Measurements from ENCODE around the gene YWHAG. TPM values are rescaled to one million over a fixed set of nuclear protein-coding genes. Genes with fewer than 3 reads are reported as not detected.
"Not testable (repeated sequence)": the region's sequence is repeated elsewhere in the genome, so short reads cannot be mapped to it uniquely, and the experiment has no call there.

YWHAG gene
- polyA plus RNA-seq, 4 donors, result 99.6 to 138 (median 127) TPM

- DNase-seq (ENCODE audit: low read depth in 4 of 4, low spot score in 3 of 4), result no peak
Measured at GRCh38 chr7:76381814-76382213, 23.0 kb upstream of the YWHAG start.

GRCh38 chr7:76380623-76380966 lies 21.8 kb upstream of the YWHAG start:
- DNase-seq (ENCODE audit: low read depth in 4 of 4, low spot score in 3 of 4), result no peak

GRCh38 chr7:76377186-76377918 lies 18.6 kb upstream of the YWHAG start:
- no peak for DNase-seq (ENCODE audit: low read depth in 4 of 4, low spot score in 3 of 4)

GRCh38 chr7:76375251-76375650 lies 16.5 kb upstream of the YWHAG start:
- no peak for DNase-seq (ENCODE audit: low read depth in 4 of 4, low spot score in 3 of 4)

- no peak for DNase-seq (ENCODE audit: low read depth in 4 of 4, low spot score in 3 of 4)
Measured at GRCh38 chr7:76372984-76373833, 14.4 kb upstream of the YWHAG start.

DNA sequence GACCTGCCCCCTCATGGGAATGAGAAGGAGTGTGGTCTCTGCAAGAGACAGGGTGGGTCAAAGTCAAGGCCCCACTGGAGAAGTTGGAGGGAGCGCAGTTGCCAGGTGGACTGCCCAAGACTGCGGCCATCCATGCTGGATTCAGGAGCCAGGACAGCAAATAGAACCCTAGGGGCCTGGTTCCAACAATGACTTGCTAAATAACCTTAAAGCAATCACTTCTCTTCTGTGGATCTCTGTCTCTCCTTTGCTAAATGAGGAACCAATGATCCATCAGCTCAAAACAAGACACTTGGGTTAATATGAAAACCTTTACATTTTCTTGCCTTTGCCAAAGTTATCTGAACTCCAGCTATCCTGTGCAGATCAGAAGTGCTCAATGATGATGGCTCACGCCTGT lies 12.6 kb upstream of the YWHAG start:
- no peak for DNase-seq (ENCODE audit: low read depth in 4 of 4, low spot score in 3 of 4)

DNA sequence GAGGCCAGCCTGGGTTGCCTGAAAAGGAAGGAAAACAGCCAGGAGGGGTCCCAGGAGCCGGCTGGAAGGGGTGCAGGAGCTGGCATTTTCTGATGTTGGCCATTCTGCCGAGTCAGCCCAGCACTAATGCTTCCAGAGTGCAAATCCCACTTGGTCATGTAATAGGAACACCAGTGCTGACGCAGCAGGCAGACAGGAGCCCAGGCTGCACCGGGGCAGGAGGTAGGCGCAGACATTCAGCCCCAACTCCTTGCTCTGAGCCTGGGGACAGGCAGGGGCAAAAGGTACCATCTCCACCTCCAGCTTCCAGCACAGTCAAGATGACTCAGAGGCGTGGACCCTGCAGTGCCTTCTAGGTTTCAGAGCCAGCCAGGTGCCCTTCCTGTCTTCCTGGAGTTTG lies 10.2 kb upstream of the YWHAG start:
- no peak for DNase-seq (ENCODE audit: low read depth in 4 of 4, low spot score in 3 of 4)

DNA sequence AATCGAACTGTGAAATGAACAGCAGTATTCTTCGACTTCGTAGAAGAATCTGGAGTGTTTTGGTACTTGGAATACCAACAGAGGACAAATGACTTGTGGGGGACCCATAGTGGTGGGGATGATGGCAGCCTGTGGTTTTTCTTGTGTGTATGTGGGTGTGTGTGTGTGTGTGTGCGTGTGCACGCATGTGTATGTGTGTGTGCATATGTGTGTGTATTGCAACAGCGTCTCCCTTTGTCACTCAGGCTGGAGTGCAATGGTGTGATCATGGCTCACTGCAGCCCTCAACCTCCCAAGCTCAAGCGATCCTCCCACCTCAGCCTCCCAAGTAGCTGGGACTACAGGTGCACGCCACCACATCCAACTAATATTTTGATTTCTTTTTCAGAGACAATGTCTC lies 9.4 kb upstream of the YWHAG start:
- no peak for DNase-seq (ENCODE audit: low read depth in 4 of 4, low spot score in 3 of 4)

GRCh38 chr7:76364198-76364584 lies 5.4 kb upstream of the YWHAG start:
- DNase-seq (ENCODE audit: low read depth in 4 of 4, low spot score in 3 of 4), result no peak

- DNase-seq (ENCODE audit: low read depth in 4 of 4, low spot score in 3 of 4), result not testable (repeated sequence)
Measured at GRCh38 chr7:76363754-76364153, 5.0 kb upstream of the YWHAG start.

DNA sequence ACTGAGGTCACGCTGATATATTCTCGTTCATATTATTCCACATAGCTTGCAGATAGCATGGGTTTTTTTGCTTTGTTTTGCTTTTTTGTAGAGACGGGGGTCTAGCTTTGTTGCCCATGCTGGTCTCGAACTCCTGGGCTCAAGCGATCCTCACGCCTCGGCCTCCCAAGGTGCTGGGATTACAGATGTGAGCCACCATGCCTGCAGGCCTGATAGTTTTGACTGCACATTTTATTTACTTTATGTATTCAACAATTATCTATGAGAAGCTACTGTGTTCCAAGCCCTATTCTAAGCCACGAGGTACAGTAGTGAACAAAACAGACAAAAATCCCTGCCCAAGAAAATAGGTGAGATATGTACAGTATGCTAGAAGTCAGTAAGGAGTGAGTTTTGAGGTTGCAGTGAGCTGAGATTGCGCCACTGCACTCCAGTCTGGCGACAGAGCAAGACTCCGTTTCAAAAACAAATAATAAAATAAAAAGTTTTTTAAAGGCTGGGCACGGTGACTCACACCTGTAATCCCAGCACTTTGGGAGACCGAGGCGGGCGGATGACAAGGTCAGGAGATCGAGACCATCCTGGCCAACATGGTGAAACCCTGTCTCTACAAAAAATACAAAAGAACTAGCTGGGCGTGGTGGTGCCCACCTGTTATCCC lies 1.3 kb upstream of the YWHAG start:
- no peak for DNase-seq (ENCODE audit: low read depth in 4 of 4, low spot score in 3 of 4)

- DNase-seq (ENCODE audit: low read depth in 4 of 4, low spot score in 3 of 4), result peak; percentile 93 to 97 (median 96)
Measured at GRCh38 chr7:76359111-76359977, 553 bp upstream of the YWHAG start.

DNA sequence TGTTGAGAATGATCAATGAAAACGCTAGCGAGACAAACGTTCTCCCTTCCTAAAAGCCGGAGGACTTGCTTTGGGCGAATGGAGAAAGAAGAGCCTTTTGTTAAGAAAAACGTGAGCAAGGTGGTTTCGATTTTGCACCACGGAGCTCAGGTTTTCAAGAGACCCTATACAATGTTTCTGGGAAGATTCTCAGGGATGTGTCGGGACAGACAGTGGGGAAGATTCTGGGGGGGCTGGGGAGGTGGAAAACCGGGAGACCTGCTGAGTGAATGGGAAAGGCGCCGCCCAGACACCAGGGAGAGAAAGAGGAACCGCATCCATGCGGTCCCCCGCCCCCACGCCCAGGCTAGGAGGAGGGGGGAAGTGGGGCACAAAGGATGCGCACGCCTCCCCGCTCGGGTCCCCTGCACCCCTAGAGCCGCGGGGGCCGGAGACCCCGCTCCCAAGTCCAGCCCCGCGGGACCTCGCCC lies 745 bp downstream of the YWHAG start:
- no peak for DNase-seq (ENCODE audit: low read depth in 4 of 4, low spot score in 3 of 4)

DNA sequence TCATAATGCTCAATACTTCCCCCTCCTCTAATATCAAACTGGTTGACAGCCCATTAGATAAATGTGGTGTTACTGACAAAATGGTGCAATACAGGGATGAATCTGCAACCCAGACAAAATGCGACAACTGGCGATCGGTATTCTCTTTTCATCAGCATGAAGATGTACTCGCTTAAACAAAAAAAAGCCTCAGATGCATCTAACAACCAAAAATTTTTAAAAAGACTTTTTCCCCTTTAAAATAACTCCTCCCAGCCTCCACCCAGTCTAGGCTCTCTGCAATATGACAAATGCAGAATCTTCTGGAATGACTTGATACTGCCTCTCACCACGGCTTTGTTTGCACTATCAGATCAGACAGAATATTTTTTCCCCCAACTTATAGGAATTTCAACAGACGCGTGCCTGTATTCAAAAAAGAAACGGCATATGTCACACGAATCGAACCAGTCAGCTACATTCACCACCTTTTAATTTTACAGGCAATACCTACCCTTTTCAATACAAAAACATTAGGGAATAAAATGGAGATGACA lies 1.2 kb downstream of the YWHAG start:
- DNase-seq (ENCODE audit: low read depth in 4 of 4, low spot score in 3 of 4), result no peak

DNA sequence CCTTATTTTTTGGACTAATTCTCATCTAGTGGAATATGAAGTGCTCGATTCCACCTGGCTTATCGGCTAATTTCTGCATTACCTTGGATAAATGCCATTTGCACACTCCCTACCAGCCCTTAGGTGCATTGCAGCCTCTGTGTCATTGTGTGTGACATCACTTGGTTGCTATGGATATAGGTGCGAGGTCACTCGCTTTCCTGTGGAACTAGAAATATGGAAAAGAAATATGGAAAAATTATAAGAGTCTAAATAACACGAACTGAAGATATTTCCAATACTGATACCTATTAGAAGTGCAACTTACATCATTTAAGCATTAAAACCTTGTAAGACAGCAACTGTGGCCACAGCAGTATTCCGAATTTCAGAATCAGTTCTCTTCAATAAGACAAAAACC lies 2.0 kb downstream of the YWHAG start:
- DNase-seq (ENCODE audit: low read depth in 4 of 4, low spot score in 3 of 4), result no peak

DNA sequence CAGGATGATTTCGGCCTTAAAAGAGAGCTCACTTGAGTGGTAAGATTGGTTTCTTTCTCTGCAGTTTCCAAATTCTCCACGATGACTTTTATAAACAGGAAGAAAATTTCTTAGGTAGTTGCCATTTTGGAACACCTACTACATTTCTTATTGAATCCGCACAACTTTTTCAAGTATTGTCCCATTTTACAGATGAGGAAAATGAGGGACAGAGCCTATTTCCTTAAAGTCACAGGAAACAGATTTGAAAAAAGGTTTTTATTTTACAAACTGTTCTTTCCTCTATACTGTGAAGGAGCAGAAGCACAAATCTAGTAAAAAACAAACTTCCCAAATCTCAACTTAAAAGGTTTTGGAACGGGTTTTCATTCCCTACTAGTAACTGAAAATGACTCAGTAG lies 2.7 kb downstream of the YWHAG start:
- DNase-seq (ENCODE audit: low read depth in 4 of 4, low spot score in 3 of 4), result no peak

DNA sequence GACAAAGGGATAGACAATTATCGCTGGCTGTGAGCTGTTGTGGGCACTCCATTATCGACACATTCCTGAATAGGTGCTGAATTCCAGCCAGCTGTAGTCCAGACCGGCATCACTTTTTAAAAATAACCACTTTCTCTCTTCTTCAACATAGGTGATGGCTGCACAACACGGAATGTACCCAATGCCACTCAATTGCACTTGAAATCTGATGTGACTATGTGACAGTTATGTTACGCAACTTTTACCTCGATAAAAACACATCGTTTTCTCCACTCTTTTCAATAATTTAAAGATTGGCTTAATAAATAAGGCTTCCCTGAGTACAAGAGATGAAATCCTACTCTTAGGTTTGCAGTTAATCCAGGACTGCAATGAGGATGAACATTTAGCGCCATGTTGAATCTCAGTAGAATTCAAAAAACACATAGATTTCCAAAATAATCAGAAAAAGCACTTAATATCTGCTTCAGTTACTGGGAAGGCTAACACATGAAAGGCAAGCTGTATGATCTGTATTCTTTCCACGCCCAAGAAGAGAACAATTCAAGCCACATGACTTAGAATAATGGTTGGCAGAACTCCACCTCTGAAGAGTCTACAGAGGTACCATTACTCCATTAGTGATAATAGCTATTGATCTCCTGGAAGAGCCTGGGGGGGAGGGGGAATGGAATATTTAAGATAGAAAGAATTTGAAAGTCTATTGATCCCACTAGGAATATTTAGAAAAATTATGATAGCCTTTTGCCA lies 3.6 kb downstream of the YWHAG start:
- no peak for DNase-seq (ENCODE audit: low read depth in 4 of 4, low spot score in 3 of 4)

- no peak for DNase-seq (ENCODE audit: low read depth in 4 of 4, low spot score in 3 of 4)
Measured at GRCh38 chr7:76354516-76354915, 4.3 kb downstream of the YWHAG start.

DNA sequence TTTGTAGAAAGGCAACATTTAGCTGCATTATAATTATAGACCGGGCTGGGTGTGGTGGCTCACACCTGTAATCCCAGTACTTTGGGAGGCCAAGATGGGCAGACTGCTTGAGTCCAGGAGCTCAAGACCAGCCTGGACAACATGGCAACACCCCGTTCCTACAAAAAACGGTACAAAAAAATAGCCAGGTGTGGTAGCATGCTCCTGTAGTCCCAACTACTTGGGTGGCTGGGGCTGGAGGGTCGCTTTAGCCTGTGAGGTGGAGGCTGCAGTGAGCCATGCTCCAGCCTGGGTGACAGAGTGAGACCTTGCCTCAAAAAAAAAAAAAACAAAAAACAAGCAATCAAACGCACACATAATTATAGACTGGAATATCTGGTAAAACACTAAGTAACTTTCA lies 5.0 kb downstream of the YWHAG start:
- no peak for DNase-seq (ENCODE audit: low read depth in 4 of 4, low spot score in 3 of 4)

DNA sequence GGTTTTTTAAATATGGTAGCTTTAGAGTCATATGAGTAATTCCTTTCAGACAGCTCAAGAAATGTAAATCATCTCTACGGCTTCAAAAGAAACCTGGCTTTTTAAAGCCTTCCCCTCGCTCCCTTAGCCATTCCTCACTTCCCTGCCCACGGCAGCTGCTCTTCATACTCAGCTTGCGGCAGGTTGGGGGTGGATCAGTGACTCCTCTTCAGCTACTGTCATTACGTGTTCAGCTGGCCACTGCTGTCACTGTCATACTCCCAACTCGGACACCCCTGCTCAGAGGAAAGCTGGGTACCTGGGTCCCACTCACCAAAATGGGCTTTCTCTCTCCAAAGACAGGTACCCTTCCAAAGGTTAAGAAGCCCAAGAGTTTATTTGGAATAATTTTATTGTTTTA lies 6.6 kb downstream of the YWHAG start:
- DNase-seq (ENCODE audit: low read depth in 4 of 4, low spot score in 3 of 4), result no peak

Measured in left renal pelvis (tissue), 4 donors.